ENCODE data around the gene FCRL6. TPM values are rescaled to one million over a fixed set of nuclear protein-coding genes. Genes with fewer than 3 reads are reported as not detected.

FCRL6 gene
- total and polyA plus RNA-seq, 2 donors from 2014 or later = 0.45 to 1.4 TPM

GRCh38 chr1:159778266-159778665 lies 23.9 kb upstream of the FCRL6 start:
- intact Hi-C loops (cut with DNase I) = no loop called here
- Histone ChIP-seq H3K27ac (ENCODE audit: low read depth in 2 of 2, low read length in 2 of 2) (no peak overlapping the region), H3K27me3 (ENCODE audit: control insufficient read depth, insufficient read depth, low read length) (no peaks in the 10 kb centered on the region), H3K4me3 (ENCODE audit: low read length in 3 of 3) (no peak overlapping the region), H3K9me3 (ENCODE audit: control insufficient read depth in 2 of 3, insufficient read depth in 1 of 3, low read length in 3 of 3) (no peaks in the 10 kb centered on the region), H3K9ac (ENCODE audit: low read length in 3 of 3) (no peak overlapping the region), H3K4me1 (ENCODE audit: control insufficient read depth in 2 of 3, insufficient read depth in 2 of 3, low read depth in 1 of 3, low read length in 3 of 3) (peaks cover 0 to 7% (median 0%) of the 10 kb centered on the region in 3 donors), H3K36me3 (ENCODE audit: control insufficient read depth in 2 of 3, insufficient read depth in 3 of 3, low read length in 3 of 3) (no peaks in the 10 kb centered on the region)
- no peak for FAIRE-seq
- TF ChIP-seq CTCF (IDR thresholded peaks at IDR 0.05; ENCODE audit: borderline replicate concordance, extremely low read depth, insufficient read depth) = no peak
- no peak for DNase-seq

GRCh38 chr1:159779403-159779851 lies 22.7 kb upstream of the FCRL6 start:
- intact Hi-C loops (cut with DNase I) = no loop called here
- H3K4me3 ChIP-seq (ENCODE audit: low read length in 3 of 3) = no peak overlapping the region
- H3K9ac ChIP-seq (ENCODE audit: low read length in 3 of 3) = no peak overlapping the region
- peak overlapping the region in 1 of 2 donors; percentile 23 for H3K27ac ChIP-seq (ENCODE audit: low read depth in 2 of 2, low read length in 2 of 2)
- H3K27me3 ChIP-seq (ENCODE audit: control insufficient read depth, insufficient read depth, low read length) = no peaks in the 10 kb centered on the region
- FAIRE-seq (no peak), DNase-seq (no peak)
- no peak for TF ChIP-seq CTCF (IDR thresholded peaks at IDR 0.05; ENCODE audit: borderline replicate concordance, extremely low read depth, insufficient read depth)
- peaks cover 0 to 7% (median 0%) of the 10 kb centered on the region in 3 donors for H3K4me1 ChIP-seq (ENCODE audit: control insufficient read depth in 2 of 3, insufficient read depth in 2 of 3, low read depth in 1 of 3, low read length in 3 of 3)
- no peaks in the 10 kb centered on the region for H3K9me3 ChIP-seq (ENCODE audit: control insufficient read depth in 2 of 3, insufficient read depth in 1 of 3, low read length in 3 of 3)
- no peaks in the 10 kb centered on the region for H3K36me3 ChIP-seq (ENCODE audit: control insufficient read depth in 2 of 3, insufficient read depth in 3 of 3, low read length in 3 of 3)

GRCh38 chr1:159780583-159781582 lies 21.3 kb upstream of the FCRL6 start, which contains the start of gene DUSP23:
DUSP23 (plus strand) TSS chr1:159780962; CDS start chr1:159781101, 139 bp downstream.
- peak; percentile 98 for FAIRE-seq
- H3K27ac ChIP-seq (ENCODE audit: low read depth in 2 of 2, low read length in 2 of 2) = peak within 1 kb of the TSS; percentile 82 to 85
- intact Hi-C loops (cut with DNase I) = no loop called here
- H3K27me3 ChIP-seq (ENCODE audit: control insufficient read depth, insufficient read depth, low read length) = no peaks in the 10 kb centered on the region
- no peaks in the 10 kb centered on the region for H3K36me3 ChIP-seq (ENCODE audit: control insufficient read depth in 2 of 3, insufficient read depth in 3 of 3, low read length in 3 of 3)
- H3K9me3 ChIP-seq (ENCODE audit: control insufficient read depth in 2 of 3, insufficient read depth in 1 of 3, low read length in 3 of 3) = no peaks in the 10 kb centered on the region
- peak; percentile 98 to 99 (median 98) for DNase-seq
- peak within 1 kb of the TSS; percentile 50 to 85 (median 74) for H3K4me3 ChIP-seq (ENCODE audit: low read length in 3 of 3)
- H3K9ac ChIP-seq (ENCODE audit: low read length in 3 of 3) = peak within 1 kb of the TSS; percentile 11 to 55 (median 25)
- TF ChIP-seq CTCF (IDR thresholded peaks at IDR 0.05; ENCODE audit: borderline replicate concordance, extremely low read depth, insufficient read depth) = peak; percentile 98
- H3K4me1 ChIP-seq (ENCODE audit: control insufficient read depth in 2 of 3, insufficient read depth in 2 of 3, low read depth in 1 of 3, low read length in 3 of 3) = peaks cover 0 to 7% (median 0%) of the 10 kb centered on the region in 3 donors
